ENCODE measurements around the gene UBASH3A.

The UBASH3A gene

DNA sequence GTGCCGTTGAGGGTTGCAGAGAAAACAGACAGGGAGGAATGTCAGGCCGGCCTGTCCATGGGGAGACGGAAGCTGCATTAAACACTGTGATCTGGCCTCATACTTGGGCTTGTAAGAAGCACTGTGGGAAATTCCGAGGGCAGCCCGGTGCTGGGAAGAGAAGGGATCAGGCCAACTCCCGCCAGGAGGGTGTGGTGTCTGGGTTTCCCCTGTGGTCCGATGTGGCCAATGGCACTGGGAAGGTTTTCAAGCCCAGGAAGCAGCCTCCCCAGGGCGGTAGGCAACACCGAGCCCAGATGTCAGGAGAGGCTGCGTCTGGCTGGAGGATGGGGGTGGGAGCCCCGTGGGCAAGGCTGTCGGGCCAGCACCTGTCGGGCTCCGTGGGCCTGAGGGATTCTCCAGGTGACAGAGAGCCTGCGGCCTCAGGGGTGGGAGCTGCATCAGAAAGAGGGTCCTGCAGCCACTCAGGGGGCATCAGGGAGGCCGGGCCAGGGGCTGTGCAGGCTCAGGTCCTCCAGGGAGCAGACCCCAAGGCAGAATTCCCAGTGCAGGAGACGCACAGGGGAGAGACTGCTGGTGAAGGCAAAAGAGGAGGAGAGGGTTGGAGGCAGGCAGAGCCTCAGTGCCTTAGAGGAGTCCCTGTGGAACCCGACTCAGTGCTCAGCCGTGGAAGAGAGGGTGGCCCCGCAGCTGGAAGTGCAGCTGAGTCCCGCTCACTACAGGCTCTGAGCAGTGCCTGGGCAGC, 8.4 kb downstream of the UBASH3A start:
- no peak overlapping the region for H3K4me3 ChIP-seq (ENCODE audit: low read depth, low read length)
- TF ChIP-seq, protein P1, sequence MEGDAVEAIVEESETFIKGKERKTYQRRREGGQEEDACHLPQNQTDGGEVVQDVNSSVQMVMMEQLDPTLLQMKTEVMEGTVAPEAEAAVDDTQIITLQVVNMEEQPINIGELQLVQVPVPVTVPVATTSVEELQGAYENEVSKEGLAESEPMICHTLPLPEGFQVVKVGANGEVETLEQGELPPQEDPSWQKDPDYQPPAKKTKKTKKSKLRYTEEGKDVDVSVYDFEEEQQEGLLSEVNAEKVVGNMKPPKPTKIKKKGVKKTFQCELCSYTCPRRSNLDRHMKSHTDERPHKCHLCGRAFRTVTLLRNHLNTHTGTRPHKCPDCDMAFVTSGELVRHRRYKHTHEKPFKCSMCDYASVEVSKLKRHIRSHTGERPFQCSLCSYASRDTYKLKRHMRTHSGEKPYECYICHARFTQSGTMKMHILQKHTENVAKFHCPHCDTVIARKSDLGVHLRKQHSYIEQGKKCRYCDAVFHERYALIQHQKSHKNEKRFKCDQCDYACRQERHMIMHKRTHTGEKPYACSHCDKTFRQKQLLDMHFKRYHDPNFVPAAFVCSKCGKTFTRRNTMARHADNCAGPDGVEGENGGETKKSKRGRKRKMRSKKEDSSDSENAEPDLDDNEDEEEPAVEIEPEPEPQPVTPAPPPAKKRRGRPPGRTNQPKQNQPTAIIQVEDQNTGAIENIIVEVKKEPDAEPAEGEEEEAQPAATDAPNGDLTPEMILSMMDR (IDR thresholded peaks at IDR 0.05; ENCODE audit: low read depth, low read length, missing control alignments), result no peak
- in situ Hi-C loops (cut with HindIII; ENCODE audit: low sequenced_read_pairs), result no loop called here
- DNase-seq (ENCODE audit: low read depth), result no peak

DNA sequence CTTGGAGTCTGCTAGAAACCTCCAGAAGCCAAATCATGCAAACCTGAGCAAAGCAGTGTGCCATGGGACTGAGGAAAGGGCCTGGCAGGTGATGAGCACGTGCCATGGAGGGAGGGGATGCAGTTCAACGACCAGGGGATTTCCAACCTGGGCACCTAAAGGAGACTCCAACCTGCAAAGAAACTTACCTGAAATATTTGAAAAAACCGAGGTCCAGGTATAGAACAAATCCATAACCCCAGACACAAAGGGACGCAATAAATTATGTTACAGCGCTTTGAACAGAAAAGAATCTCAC, 8.9 kb downstream of the UBASH3A start:
- TF ChIP-seq, protein P1 (IDR thresholded peaks at IDR 0.05; ENCODE audit: low read depth, low read length, missing control alignments), result no peak
- H3K4me3 ChIP-seq (ENCODE audit: low read depth, low read length), result no peak overlapping the region
- no peak for DNase-seq (ENCODE audit: low read depth)
- in situ Hi-C loops (cut with HindIII; ENCODE audit: low sequenced_read_pairs), result no loop called here

DNA sequence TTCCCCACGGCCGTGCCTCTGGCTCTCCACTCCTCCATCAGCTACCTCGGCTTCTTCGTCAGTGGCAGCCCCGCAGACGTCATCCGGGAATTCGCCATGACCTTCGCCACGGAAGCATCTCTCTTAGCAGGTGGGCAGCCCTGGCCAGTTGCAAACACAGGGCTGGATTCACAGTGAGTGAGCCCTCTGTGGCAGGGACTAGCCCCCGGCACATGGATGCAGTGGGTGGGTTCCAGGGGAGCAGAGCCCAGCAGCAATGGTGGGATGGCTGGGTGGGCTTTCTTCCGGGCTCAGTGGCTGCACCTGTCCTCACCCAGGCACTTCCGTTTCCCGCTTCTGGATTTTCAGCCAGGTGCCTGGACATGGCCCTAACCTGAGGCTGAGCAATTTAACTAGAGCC, 9.4 kb downstream of the UBASH3A start:
- no peak overlapping the region for H3K4me3 ChIP-seq (ENCODE audit: low read depth, low read length)
- TF ChIP-seq, protein P1 (IDR thresholded peaks at IDR 0.05; ENCODE audit: low read depth, low read length, missing control alignments), result no peak
- in situ Hi-C loops (cut with HindIII; ENCODE audit: low sequenced_read_pairs), result no loop called here
- no peak for DNase-seq (ENCODE audit: low read depth)

DNA sequence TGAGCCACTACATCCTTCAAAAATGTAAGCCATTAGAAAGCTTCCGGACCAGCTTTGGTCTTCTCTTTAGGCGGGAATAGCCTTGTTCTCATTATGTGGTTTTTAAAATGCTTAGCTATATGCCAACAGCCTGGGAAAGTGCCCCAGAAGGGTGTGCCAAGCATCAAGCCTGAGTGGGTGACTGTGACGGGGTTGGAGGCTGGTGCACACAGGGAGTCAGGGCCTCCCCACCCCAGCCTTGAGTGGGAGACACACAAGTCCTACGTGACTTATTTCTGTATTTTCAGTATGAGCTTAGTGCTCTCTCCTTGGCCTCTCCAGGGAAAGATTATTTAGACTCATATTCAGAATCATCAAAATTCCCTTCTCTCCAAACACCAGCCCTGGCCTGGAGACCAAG, 9.8 kb downstream of the UBASH3A start:
- no peak overlapping the region for H3K4me3 ChIP-seq (ENCODE audit: low read depth, low read length)
- TF ChIP-seq, protein P1 (IDR thresholded peaks at IDR 0.05; ENCODE audit: low read depth, low read length, missing control alignments), result no peak
- in situ Hi-C loops (cut with HindIII; ENCODE audit: low sequenced_read_pairs), result no loop called here
- no peak for DNase-seq (ENCODE audit: low read depth)

DNA sequence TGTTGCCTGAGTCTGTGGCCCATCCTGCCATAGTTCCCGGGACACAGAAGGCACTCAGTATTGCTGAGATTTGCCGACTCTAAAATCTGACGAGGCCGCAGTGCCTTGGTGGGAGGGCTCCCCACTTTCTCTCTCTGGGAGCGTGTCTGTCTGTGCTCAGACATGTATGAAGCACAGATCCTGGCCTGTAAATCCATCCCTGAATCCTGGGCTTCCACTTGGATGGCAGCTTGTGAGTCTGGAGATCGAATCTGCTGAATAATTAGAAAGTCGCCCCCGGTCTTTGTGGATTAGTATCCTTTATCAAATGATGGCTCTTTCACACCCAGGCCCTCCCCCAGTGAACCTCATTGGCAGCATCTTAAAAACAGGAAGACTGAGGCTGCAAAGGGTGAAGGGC, 10.4 kb downstream of the UBASH3A start:
- DNase-seq (ENCODE audit: low read depth), result no peak
- in situ Hi-C loops (cut with HindIII; ENCODE audit: low sequenced_read_pairs), result no loop called here
- H3K4me3 ChIP-seq (ENCODE audit: low read depth, low read length), result no peak overlapping the region
- TF ChIP-seq, protein P1 (IDR thresholded peaks at IDR 0.05; ENCODE audit: low read depth, low read length, missing control alignments), result no peak

DNA sequence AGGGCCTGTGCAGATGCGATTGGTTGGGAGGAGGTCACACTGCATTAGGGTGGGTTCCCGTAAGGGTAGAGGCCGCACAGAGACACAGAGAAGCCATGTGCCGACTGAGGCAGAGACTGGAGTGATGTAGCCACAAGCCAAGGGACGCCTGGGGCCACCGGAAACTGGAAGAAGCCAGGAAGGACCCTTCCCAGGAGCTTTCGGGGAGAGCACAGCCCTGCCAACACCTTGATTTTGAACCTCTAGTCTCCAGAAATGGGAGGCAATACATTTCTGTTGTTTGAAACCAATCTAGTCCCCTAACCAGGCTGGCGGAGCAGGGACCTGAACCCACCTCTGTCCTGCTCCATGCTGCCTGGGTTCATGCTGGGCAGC, 10.8 kb downstream of the UBASH3A start:
- in situ Hi-C loops (cut with HindIII; ENCODE audit: low sequenced_read_pairs), result no loop called here
- TF ChIP-seq, protein P1 (IDR thresholded peaks at IDR 0.05; ENCODE audit: low read depth, low read length, missing control alignments), result no peak
- H3K4me3 ChIP-seq (ENCODE audit: low read depth, low read length), result no peak overlapping the region
- DNase-seq (ENCODE audit: low read depth), result no peak
